GM19351 (cell line): Measurements from ENCODE around the gene CASR.

Source experiments
- ATAC-seq: cut with Tn5 transposase; IDR thresholded peaks from one replicate; pipeline ENCODE4 v1.9.1; 2021; ENCODE audit warnings: mild to moderate bottlenecking, moderate library complexity; ENCODE audit not compliant: unreplicated experiment

Gene CASR

GRCh38 chr3:122257644-122258364, 74.3 kb downstream of the CASR start:
- no peak for ATAC-seq

DNA sequence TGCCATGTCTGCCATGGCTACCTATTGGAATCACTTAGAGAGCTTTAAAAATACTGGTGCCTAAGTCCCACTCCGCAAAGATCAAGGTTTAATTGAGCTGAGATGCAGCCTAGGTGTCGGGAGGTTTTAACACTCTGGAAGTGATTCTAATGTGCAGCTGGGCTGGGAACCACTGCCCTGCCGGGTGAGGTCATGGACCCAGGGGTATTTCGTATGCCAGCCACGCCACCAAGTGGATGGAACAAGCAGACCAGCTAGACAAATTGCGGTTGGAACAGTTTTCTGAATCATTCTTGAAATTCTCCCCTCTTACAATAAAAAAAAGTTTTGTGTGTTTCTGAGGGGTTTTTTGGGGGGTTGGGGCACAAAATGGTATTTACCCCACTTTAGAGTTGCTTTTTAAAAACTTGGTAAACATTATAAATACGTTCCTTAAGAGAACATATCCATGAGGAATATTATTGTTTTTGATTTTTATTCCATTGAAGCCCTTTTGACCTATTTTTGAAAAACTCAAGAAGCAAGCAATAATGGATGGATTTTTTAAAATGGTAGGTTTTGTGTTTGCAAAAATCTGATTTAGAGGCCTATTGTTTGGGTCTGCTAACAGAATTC, 75.4 kb downstream of the CASR start:
- ATAC-seq: peak; percentile 78

DNA sequence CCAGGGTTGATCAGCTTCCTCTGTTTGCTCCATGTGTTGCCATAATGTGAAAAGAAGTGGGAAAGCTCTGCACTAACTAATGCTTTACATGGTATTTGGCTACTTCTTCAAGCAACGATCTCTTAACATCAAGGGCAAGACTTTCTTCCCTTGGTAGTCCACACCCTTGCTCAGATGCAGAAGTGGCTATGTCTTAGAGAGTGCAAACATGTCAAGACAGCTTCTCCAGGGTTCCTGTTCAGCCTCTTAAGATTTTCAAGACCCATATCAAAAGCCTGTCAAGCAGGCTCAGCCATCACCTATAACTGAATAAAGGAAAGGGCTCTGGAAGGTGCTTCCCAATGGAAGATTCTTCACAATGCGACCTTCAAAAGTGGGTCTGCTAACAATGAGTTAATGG, 76.7 kb downstream of the CASR start:
- ATAC-seq: no peak

DNA sequence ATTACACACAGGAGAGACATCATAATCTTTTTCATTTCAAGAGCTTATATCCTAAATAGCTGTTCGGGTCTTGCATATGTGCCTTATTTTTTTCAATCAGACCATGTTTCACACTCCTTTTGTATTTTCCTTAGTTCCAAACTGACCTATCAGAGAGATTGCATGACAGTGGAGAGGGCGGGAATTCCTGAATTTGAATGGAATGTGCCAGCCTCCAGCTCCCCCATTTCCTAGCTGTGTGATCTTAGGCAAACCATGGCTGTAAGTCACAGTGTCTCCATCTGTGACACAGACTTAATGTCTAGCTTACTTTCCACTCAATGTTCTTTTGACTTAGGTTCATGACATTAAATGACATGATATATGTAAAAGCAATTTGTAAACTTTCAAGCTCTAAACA, 79.6 kb downstream of the CASR start:
- ATAC-seq: no peak

DNA sequence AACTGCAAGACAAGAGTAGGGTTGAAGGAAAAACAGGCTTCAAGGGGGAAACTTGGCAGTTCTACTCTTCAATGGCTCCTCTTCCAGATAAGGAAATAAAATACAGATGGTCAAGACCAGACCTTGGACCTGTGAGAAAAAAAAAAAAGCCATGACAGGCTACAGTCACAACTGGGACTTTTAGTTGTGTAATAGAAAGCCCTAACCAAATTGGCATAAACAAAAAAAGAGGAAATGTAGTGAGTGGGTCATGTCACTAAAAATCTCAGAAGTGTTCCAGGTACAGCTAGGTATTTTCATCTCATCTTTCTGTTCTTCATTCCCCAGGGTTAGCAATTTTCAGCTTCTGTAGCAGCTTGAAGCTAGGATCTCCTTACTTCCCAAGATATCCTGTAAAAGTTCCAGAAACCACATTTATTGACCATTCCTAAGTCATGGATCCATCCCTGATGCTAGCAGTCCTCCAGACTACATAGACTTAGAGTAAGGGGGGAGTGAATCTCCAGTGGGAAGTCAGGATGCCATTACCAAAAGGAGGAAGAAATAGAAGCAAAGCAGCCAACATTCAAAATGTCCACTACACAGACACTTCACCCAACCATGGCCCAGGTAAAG, 80.6 kb downstream of the CASR start:
- peak; percentile 51 for ATAC-seq

DNA sequence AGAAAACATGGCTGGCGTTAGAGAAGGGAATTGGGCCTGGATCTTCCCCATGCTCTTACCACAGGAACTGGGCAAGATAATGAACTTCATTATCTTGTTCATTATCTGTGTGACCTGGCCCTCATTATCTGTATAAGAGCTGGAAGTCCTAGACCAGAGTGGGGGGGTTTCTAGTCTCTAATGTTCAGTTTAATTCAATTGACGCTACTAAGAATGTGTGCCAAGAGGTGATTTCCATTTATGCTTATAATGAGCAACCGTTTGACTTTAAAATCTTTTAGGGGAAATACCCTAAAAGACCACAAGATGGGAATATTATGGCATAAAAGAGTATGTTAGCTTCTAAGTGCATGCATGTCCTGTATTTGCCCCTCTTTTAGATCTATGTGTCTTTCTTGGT, 82.5 kb downstream of the CASR start:
- no peak for ATAC-seq

DNA sequence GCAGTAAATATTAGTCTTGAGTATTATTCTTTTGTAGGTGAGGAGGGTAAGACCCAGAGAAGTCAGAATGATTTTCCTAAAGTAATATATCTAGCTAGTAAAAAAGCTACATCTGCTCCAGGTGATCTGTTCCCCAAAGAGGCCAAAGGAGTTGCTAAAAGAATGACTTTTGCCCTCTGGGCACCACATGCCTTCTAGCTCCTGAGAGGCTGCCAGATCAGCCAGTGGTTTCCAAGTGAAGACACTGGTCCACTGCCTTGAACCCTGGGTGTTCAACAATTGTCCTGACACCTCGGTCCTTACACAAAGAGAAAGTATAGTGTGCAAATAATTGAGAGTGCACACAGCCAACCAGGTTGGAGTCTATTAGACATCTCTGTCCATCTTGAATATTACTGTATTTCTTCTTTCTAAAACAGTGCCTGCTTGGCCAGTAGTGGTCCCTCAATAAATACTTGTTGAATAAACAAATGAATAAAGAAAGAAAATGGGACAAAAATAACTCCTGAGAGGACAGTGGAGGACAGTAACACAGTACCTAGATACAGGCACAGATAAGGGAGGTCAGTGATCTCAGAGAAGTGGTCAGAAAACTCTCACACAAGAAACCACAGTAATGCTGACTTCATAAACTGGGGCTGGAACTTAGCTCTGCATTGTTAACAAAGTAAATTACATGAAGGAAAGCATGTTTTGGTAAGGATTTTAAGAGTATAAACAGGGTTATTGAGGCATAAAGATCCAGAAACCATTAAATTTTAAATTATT, 85.0 kb downstream of the CASR start:
- ATAC-seq: no peak

DNA sequence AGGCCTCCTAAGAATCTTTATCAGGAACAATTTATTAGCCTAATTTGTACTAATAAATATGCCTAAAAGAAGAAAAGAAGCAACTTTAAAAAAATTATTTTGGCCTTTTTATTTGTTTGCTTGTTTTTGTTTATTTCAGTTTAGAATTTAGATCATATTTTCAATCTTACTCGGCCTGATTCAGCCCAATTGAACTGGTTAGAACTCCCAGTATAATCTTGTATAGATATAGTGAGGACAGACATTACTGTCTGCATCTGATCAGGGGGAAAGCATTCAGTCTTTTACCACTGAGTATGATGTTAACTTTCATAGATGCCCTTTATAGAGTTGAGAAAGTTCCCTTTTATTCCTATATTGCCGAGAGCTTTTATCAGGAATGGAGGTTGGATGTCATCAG, 85.6 kb downstream of the CASR start:
- no peak for ATAC-seq

DNA sequence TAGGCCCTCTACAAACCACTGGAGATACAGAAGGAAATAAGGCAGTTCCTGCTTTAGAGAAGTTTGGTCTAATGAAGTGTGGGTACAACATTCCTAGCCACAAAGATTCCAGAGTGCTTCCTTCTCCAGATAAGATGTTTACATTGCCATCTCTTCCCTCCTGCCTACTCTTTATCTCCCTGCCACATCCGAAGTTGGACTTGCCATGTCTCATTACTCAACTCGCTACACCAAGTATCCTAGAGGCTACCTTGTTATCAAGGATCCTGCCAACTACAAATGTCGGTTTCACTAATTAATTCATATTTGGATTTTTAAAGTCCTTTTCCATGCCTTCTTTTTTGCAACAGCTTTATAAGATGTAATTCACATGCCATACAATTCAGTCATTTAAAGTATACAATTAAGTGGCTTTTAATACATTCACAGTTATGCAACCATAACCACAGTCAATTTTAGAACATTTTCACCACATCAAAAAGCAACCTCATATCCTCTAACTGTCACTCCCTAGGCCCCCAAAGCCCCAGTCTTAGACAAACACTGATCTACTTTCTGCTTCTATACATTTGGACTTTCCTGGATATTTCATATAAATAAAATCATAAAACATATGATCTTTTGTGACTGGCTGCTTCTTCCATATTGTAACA, 87.9 kb downstream of the CASR start:
- ATAC-seq: no peak

DNA sequence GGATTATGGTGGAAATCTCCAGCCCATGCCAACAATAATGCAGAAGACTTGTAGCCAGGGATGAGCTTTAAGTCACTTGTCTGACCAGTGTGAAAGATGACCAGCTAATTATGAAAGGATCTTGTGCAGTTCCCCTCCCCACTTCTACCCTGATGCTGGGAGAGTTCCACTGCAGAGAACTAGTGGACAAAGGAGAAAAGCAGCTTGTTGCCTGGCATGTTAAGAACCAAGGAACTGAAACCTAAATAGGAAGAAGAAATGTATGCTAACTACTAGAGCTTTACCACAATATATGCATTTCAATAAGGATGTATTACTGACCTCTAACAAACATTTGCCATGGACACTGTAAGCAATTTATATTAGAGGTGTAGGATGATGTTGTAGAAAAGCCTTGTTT, 89.4 kb downstream of the CASR start:
- no peak for ATAC-seq

DNA sequence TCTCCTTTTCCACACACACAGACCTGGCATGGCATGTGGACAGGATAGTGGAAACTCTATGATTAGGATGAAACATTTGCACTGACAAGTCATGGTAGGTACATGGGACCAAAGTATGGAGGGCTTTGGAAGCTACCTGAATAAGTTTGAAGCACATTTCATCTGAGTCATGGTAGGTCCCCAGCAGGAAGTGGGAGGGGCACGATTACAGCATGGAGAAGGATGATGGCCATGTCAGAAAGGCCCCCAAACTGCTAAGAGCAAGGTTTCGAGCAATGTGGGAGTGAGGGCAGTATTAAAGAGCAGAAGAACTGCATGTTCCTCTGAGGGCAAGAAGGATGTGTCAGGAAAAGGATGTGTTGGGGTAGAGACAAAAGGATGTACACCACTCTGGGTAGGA, 90.0 kb downstream of the CASR start:
- ATAC-seq: no peak

GRCh38 chr3:122281891-122282290, 98.4 kb downstream of the CASR start:
- ATAC-seq: no peak

DNA sequence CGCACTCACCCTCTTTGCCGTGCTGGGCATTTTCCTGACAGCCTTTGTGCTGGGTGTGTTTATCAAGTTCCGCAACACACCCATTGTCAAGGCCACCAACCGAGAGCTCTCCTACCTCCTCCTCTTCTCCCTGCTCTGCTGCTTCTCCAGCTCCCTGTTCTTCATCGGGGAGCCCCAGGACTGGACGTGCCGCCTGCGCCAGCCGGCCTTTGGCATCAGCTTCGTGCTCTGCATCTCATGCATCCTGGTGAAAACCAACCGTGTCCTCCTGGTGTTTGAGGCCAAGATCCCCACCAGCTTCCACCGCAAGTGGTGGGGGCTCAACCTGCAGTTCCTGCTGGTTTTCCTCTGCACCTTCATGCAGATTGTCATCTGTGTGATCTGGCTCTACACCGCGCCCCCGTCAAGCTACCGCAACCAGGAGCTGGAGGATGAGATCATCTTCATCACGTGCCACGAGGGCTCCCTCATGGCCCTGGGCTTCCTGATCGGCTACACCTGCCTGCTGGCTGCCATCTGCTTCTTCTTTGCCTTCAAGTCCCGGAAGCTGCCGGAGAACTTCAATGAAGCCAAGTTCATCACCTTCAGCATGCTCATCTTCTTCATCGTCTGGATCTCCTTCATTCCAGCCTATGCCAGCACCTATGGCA, 100.5 kb downstream of the CASR start:
- no peak for ATAC-seq

- no peak for ATAC-seq
These were observed 101.0 kb downstream of the CASR start for GRCh38 chr3:122284486-122284885.

DNA sequence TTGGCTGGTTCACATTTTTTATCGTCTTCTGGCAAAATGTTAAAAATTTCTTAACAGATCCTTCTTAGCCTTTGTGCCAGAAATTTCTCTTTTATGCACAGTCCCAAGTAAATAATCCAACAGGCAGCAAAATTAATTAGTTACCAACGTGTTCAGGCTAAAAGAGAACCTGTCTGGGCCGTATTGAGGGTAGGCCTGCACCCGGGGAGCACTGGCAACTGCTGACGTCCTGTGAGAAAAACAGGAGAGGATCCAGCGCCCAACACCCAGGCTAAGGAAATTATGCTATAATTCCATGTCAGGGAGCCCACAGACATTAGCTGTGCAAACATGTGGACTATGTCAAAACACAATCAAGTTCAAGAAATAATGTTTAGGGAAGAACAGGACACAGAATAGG, 110.9 kb downstream of the CASR start:
- ATAC-seq: no peak

DNA sequence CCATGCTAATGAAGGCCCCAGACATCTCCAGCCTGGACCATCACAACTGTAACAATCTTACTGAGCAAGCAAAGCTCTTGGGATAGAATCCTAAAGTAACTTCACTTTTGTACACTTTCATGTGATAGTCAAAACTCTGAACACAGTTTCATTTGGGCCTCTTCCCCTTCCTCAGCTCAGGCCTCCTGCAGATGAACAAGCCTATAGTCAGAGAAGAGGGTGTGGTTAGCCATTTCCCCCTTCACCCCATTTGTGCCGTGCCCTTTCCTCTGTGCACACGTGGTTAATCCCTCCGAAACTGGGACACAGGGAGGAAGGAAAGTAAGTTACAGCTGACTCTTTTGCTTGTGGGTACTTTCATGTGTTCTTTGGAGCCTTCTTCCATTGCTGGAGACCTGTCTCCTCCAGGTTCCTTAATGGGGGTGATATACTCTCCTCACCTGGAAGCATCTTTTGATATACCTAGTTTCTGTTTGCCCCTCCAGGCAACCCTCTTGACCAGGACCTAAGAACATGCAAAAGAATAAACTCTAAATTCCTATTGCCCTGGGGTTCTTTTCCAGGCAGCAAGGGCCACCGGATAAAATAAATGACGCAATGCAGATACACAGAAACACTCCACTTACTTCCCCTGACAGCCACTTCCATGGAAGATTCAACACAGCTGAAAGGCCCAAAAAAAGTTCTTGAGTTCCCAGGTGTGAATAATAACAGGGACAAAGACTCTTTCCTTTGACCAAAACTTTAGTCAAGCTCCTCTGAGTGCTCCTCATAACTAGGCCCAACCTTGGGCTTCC, 112.0 kb downstream of the CASR start:
- ATAC-seq: no peak

- peak; percentile 76 for ATAC-seq
These were observed 114.8 kb downstream of the CASR start for GRCh38 chr3:122298239-122298638.

- ATAC-seq: no peak
These were observed 115.7 kb downstream of the CASR start for GRCh38 chr3:122299215-122299614.

DNA sequence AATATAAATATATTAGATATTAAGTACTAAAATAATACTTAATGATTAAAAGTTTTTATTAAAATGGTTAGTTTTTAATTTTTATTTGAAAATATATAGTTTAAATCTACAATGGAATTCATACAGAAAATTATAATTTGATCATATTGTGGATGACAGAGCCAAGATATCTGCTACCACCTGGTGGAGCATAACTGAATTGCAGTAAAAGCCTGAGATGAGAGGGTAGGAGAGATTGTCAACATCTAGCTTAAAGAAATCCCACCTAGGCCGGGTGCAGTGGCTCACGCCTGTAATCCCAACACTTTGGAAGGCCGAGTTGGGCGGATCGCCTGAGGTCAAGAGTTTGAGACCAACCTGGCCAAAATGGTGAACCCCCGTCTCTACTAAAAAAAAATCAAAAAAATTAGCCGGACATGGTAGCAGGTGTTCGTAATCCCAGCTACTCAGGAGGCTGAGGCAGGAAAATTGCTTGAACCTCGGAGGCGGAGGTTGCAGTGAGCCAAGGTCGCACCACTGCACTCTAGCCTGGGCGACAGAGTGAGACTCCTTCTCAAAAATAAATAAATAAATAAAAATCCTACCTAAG, 116.5 kb downstream of the CASR start:
- no peak for ATAC-seq
